OCI-LY3 (cell line): ENCODE measurements around the gene ACOX3.

Source experiments
- H2AFZ ChIP-seq: fragments of 200-600, 300-600 bp; shearing (Covaris generic); 2 replicates; pipeline ENCODE4 v1.6.0; 2014; ENCODE audit warnings: antibody characterized with exemption, low read depth, low read length
- H3K27ac ChIP-seq: fragments of 200-600, 300-600 bp; sonication (generic); 2 replicates; pipeline ENCODE4 v1.5.1; 2014; ENCODE audit warnings: mild to moderate bottlenecking, low read length, moderate library complexity, mixed read lengths
- H3K27me3 ChIP-seq: fragments of 200-600, 300-600 bp; sonication (generic); 2 replicates; pipeline ENCODE4 v1.6.1; 2014; ENCODE audit warnings: low read depth, low read length, mixed read lengths
- H3K36me3 ChIP-seq: fragments of 200-600, 300-600 bp; sonication (generic); replicated peaks from 2 replicates; pipeline ENCODE3; 2014; ENCODE audit warnings: low read depth, low read length, mixed read lengths
- H3K4me1 ChIP-seq: fragments of 300-600, 200-600 bp; sonication (generic); 2 replicates; pipeline ENCODE4 v1.6.1; 2014; ENCODE audit warnings: low read length, mixed read lengths
- H3K4me2 ChIP-seq: fragments of 200-600, 300-600 bp; sonication (generic); 2 replicates; pipeline ENCODE4 v1.6.1; 2014; ENCODE audit warnings: low read length, mixed read lengths
- H3K4me3 ChIP-seq: fragments of 300-600, 200-600 bp; sonication (generic); 2 replicates; pipeline ENCODE4 v1.5.1; 2014; ENCODE audit warnings: antibody characterized with exemption, mild to moderate bottlenecking, low read length, moderate library complexity
- H3K79me2 ChIP-seq: fragments of 300-600, 200-600 bp; shearing (Covaris generic); 2 replicates; pipeline ENCODE4 v1.6.1; 2014; ENCODE audit warnings: mild to moderate bottlenecking, low read length, mixed read lengths
- H3K9ac ChIP-seq: fragments of 300-600, 200-600 bp; shearing (Covaris generic); 2 replicates; pipeline ENCODE4 v1.6.0; 2014; ENCODE audit warnings: mild to moderate bottlenecking, low read length, moderate library complexity
- H3K9me3 ChIP-seq: fragments of 200-600, 300-600 bp; shearing (Covaris generic); 2 replicates; pipeline ENCODE4 v1.6.1; 2014; ENCODE audit warnings: low read length, mixed read lengths; ENCODE audit not compliant: insufficient read depth
- H4K20me1 ChIP-seq: fragments of 200-600, 300-600 bp; sonication (generic); 2 replicates; pipeline ENCODE4 v1.6.1; 2016; ENCODE audit warnings: low read length, mixed read lengths; ENCODE audit not compliant: insufficient read depth
- EZH2phosphoT487 ChIP-seq: fragments of 200-600 bp; shearing (Covaris generic); IDR thresholded peaks from 2 replicates; pipeline ENCODE4 v1.6.1; 2018; ENCODE audit warnings: antibody characterized with exemption, mixed run types, low read depth
- TF ChIP-seq, protein P1 (sequence below): fragments of 200-600, 300-600 bp; sonication (generic); IDR thresholded peaks from 2 replicates; pipeline ENCODE4 v1.5.1; 2014; ENCODE audit warnings: antibody characterized with exemption, low read length, low read depth

ACOX3 gene

DNA sequence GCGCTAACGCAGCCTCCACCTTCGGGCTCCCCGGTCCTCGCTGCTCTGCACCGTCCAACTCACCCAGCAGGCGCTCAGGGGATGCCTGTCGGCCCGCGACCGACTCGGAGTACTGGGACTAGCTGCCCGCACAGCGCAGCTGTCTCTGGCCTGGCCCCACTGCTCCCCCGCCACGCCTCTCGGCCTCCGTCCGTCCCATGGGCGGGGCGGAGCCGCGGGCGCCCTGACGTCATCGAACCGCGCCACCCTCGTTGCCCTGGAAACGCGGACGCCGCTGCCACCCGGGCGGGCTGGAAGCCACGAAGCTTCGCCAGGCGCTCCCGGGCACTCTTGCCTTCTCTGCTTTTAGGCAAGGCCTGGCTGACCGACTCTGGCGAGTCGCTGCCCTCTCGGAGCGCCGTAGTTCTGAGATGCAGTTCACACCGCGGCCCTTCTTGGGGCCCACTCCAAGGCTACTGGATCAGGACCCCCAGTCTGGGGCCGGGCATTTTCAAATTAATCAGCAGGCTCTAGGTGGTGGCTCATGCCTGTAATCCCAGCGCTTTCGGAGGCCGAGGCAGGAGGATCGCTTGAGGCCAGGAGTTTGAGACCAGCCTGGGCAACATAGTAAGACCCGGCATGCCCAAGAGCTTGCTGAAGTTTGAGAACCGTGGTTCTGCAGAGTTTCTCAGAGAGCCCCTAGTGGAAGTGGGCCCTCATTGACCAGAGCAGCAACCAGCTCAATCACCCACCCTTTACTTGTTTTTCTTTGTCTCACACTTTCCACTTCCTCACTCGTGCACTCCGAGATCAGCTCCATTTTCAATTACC, 12.0 kb downstream of the ACOX3 start:
- H3K27me3 ChIP-seq = no peaks in the 10 kb centered on the region
- TF ChIP-seq, protein P1, sequence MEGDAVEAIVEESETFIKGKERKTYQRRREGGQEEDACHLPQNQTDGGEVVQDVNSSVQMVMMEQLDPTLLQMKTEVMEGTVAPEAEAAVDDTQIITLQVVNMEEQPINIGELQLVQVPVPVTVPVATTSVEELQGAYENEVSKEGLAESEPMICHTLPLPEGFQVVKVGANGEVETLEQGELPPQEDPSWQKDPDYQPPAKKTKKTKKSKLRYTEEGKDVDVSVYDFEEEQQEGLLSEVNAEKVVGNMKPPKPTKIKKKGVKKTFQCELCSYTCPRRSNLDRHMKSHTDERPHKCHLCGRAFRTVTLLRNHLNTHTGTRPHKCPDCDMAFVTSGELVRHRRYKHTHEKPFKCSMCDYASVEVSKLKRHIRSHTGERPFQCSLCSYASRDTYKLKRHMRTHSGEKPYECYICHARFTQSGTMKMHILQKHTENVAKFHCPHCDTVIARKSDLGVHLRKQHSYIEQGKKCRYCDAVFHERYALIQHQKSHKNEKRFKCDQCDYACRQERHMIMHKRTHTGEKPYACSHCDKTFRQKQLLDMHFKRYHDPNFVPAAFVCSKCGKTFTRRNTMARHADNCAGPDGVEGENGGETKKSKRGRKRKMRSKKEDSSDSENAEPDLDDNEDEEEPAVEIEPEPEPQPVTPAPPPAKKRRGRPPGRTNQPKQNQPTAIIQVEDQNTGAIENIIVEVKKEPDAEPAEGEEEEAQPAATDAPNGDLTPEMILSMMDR = peak; percentile 24; the same call in 1 of the 2 replicates
- no peak for TF ChIP-seq EZH2phosphoT487
- H3K27ac ChIP-seq = peak overlapping the region; percentile 74
- peaks cover 5% of the 10 kb centered on the region for H3K36me3 ChIP-seq
- no peaks in the 10 kb centered on the region for H3K9me3 ChIP-seq
- H3K4me3 ChIP-seq = peak overlapping the region; percentile 92
- H3K9ac ChIP-seq = peak overlapping the region; percentile 90
- H3K79me2 ChIP-seq = peaks cover 30% of the 10 kb centered on the region
- H3K4me1 ChIP-seq = peaks cover 8% of the 10 kb centered on the region
- no peaks in the 10 kb centered on the region for H4K20me1 ChIP-seq
- peak overlapping the region; percentile 96 for H3K4me2 ChIP-seq
- H2AFZ ChIP-seq = 0 out of 2 replicates have a peak overlapping the region, but pooled peaks have one; percentile 17

DNA sequence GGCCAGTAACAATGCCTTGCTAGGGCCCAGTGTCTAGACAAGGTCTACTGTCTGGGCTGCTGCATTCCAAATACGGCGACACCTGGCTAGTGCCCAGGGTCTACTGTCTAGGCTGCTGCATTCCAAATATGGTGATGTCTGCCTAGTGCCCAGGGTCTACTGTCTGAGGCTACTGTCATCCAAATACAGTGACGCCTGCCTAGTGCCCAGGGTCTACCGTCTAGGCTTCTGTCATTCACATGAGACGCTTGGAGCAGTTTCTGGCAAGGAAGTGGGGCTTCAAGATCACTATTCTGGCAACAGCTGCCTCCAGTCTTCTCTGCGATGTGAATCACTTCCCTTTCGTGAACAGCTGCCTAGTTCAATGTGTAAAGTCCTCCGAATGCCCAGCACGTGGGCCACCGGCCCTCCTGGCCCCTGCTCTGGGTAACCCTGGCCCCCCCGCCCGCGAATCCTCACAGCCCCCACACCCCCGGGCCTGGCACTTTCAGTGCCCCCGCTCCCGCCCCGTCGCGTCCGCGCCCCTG, 12.7 kb downstream of the ACOX3 start:
- peak overlapping the region; percentile 90 for H3K9ac ChIP-seq

DNA sequence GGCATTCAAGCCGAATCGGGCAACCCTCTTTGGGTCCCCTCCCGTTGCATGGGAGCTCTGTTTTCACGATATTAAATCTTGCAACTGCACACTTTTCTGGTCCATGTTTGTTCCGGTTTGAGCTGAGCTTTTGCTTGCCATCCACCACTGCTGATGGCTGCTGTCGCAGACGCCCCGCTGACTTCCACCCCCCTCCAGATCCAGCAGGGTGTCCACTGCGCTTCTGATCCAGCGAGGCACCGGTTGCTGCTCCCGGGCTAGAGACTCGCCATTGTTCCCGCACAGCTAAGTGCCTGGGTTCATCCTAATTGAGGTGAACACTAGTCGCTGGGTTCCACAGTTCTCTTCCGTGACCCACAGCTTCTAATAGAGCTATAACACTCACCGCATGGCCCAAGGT, 13.3 kb downstream of the ACOX3 start:
- Histone ChIP-seq H3K4me3 (peak overlapping the region; percentile 92), H3K4me2 (peak overlapping the region; percentile 96), H3K9me3 (no peaks in the 10 kb centered on the region)

More for the DNA sequence above, 12.7 kb downstream of the ACOX3 start:
- no peaks in the 10 kb centered on the region for H4K20me1 ChIP-seq
- H3K27ac ChIP-seq = peak overlapping the region; percentile 74
- 0 out of 2 replicates have a peak overlapping the region, but pooled peaks have one; percentile 17 for H2AFZ ChIP-seq
- peaks cover 24% of the 10 kb centered on the region for H3K79me2 ChIP-seq
- peaks cover 1% of the 10 kb centered on the region for H3K36me3 ChIP-seq
- TF ChIP-seq, protein P1 = no peak
- TF ChIP-seq EZH2phosphoT487 = no peak
- peaks cover 8% of the 10 kb centered on the region for H3K4me1 ChIP-seq
- H3K4me3 ChIP-seq = peak overlapping the region; percentile 92
- H3K4me2 ChIP-seq = peak overlapping the region; percentile 96
- H3K27me3 ChIP-seq = no peaks in the 10 kb centered on the region
- no peaks in the 10 kb centered on the region for H3K9me3 ChIP-seq

DNA sequence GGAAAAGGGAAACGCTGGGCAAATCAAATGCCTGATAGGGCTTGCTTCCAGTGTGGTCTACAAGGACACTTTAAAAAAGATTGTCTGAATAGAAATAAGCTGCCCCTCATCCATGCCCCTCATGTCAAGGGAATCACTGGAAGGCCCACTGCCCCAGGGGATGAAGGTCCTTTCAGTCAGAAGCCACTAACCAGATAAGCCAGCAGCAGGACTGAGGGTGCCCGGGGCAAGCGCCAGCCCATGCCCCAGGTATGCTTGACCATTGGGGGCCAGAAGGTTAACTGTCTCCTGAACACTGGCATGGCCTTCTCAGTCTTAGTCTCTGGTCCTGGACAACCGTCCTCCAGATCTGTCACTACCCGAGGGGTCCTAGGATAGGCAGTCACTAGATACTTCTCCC, 17.7 kb downstream of the ACOX3 start:
- Histone ChIP-seq H3K36me3 (no peaks in the 10 kb centered on the region), H3K4me3 (no peak overlapping the region), H3K4me2 (no peak overlapping the region), H4K20me1 (peaks cover 6% of the 10 kb centered on the region; the same call in 1 of the 2 replicates), H3K9me3 (no peaks in the 10 kb centered on the region), H3K4me1 (peaks cover 5% of the 10 kb centered on the region), H2AFZ (no peak overlapping the region), H3K9ac (no peak overlapping the region), H3K27me3 (no peaks in the 10 kb centered on the region), H3K27ac (no peak overlapping the region), H3K79me2 (peaks cover 39% of the 10 kb centered on the region)
- TF ChIP-seq EZH2phosphoT487 = no peak
- TF ChIP-seq, protein P1 = no peak

More for the DNA sequence above, 13.3 kb downstream of the ACOX3 start:
- peaks cover 8% of the 10 kb centered on the region for H3K4me1 ChIP-seq
- no peaks in the 10 kb centered on the region for H4K20me1 ChIP-seq
- no peak overlapping the region for H2AFZ ChIP-seq
- H3K27ac ChIP-seq = peak overlapping the region; percentile 74
- peak overlapping the region; percentile 90; the same call in 1 of the 2 replicates for H3K9ac ChIP-seq
- H3K36me3 ChIP-seq = no peaks in the 10 kb centered on the region
- peaks cover 23% of the 10 kb centered on the region for H3K79me2 ChIP-seq
- H3K27me3 ChIP-seq = no peaks in the 10 kb centered on the region
- TF ChIP-seq EZH2phosphoT487 = no peak
- TF ChIP-seq, protein P1 = no peak
